HG03175 (cell line): ENCODE results near the gene MAT1A.

Source experiments
- ATAC-seq: cut with Tn5 transposase; IDR thresholded peaks from one replicate; pipeline ENCODE4 v1.9.1; 2021; ENCODE audit warnings: mild to moderate bottlenecking, moderate library complexity; ENCODE audit not compliant: unreplicated experiment

Gene MAT1A

GRCh38 chr10:80283119-80283518 lies 6.3 kb downstream of the MAT1A start:
- no peak for ATAC-seq

GRCh38 chr10:80281784-80282765 lies 7.4 kb downstream of the MAT1A start:
- ATAC-seq = no peak

GRCh38 chr10:80281292-80281691 lies 8.2 kb downstream of the MAT1A start:
- ATAC-seq = no peak

GRCh38 chr10:80280071-80280800 lies 9.2 kb downstream of the MAT1A start:
- ATAC-seq = no peak

- no peak for ATAC-seq
Observed at GRCh38 chr10:80279146-80279545, 10.3 kb downstream of the MAT1A start.

GRCh38 chr10:80278480-80278879 lies 11.0 kb downstream of the MAT1A start:
- no peak for ATAC-seq

GRCh38 chr10:80277567-80278250 lies 11.7 kb downstream of the MAT1A start:
- ATAC-seq = no peak

- no peak for ATAC-seq
Observed at GRCh38 chr10:80277016-80277415, 12.4 kb downstream of the MAT1A start.

GRCh38 chr10:80276335-80276734 lies 13.1 kb downstream of the MAT1A start:
- no peak for ATAC-seq

GRCh38 chr10:80275756-80276155 lies 13.7 kb downstream of the MAT1A start:
- ATAC-seq = no peak

- no peak for ATAC-seq
Observed at GRCh38 chr10:80275135-80275498, 14.3 kb downstream of the MAT1A start.

- no peak for ATAC-seq
Observed at GRCh38 chr10:80274396-80275134, 14.9 kb downstream of the MAT1A start.

- no peak for ATAC-seq
Observed at GRCh38 chr10:80273523-80274170, 15.8 kb downstream of the MAT1A start.

GRCh38 chr10:80272793-80273522 lies 16.5 kb downstream of the MAT1A start:
- no peak for ATAC-seq

- ATAC-seq = no peak
Observed at GRCh38 chr10:80271416-80271815, 18.0 kb downstream of the MAT1A start.

GRCh38 chr10:80270887-80271286 lies 18.6 kb downstream of the MAT1A start:
- ATAC-seq = no peak

GRCh38 chr10:80268938-80269588 lies 20.4 kb downstream of the MAT1A start:
- ATAC-seq = no peak

- ATAC-seq = no peak
Observed at GRCh38 chr10:80268266-80268665, 21.2 kb downstream of the MAT1A start.

- no peak for ATAC-seq
Observed at GRCh38 chr10:80266513-80266863, 23.0 kb downstream of the MAT1A start.
